ENCODE data around the gene CNN1. TPM values are rescaled to one million over a fixed set of nuclear protein-coding genes. Genes with fewer than 3 reads are reported as not detected.

Gene CNN1
- total RNA-seq, 1 experiment from 2014 or later: 15.7 TPM

GRCh38 chr19:11550265-11550664 is 11.6 kb downstream of the CNN1 start:
- no CpG with 5 or more reads among the region's 8 CpGs for WGBS (ENCODE audit: extremely low coverage, insufficient read length, low lambda C conversion rate)
- Histone ChIP-seq H3K23ac (ENCODE audit: insufficient read length, low read depth, low read length) (no peak overlapping the region), H3K56ac (ENCODE audit: insufficient read length, low read depth, low read length) (no peak overlapping the region), H4K8ac (replicated peaks; ENCODE audit: insufficient read length, low read depth, low read length) (no peak overlapping the region), H4K5ac (ENCODE audit: insufficient read length, low read depth, low read length) (no peak overlapping the region), H2AK5ac (ENCODE audit: insufficient read length, low read length) (no peak overlapping the region), H2BK12ac (ENCODE audit: insufficient read length, low read depth, low read length) (no peak overlapping the region), H3K27me3 (ENCODE audit: insufficient read depth, low read length) (no peaks in the 10 kb centered on the region), H2BK5ac (ENCODE audit: insufficient read length, low read length) (no peak overlapping the region), H3K79me2 (ENCODE audit: insufficient read depth, low read length) (0 out of 2 replicates have a peak, but pooled peaks cover under 1% of the 10 kb centered on the region), H2AFZ (ENCODE audit: low read length) (no peak overlapping the region), H3K4ac (ENCODE audit: low read depth, low read length) (no peak overlapping the region), H3K9ac (ENCODE audit: extremely low read depth, insufficient read length, low read length) (no peak overlapping the region), H4K20me1 (ENCODE audit: control insufficient read depth, insufficient read depth, insufficient read length) (no peaks in the 10 kb centered on the region), H3T11ph (ENCODE audit: low read length) (no peak overlapping the region), H2BK120ac (ENCODE audit: low read depth, low read length, poor library complexity, severe bottlenecking) (no peak overlapping the region), H3K9me3 (ENCODE audit: control insufficient read depth, low read depth, low read length) (no peaks in the 10 kb centered on the region), H3K4me2 (ENCODE audit: insufficient read depth, insufficient read length, low read length) (no peak overlapping the region), H3K14ac (ENCODE audit: insufficient read depth, low read length) (no peak overlapping the region), H2BK15ac (ENCODE audit: low read depth, low read length) (no peak overlapping the region), H3K4me1 (ENCODE audit: insufficient read depth, low read length) (no peaks in the 10 kb centered on the region), H3K23me2 (ENCODE audit: insufficient read length, low read depth, low read length, poor library complexity, severe bottlenecking) (no peaks in the 10 kb centered on the region), H2BK20ac (ENCODE audit: low read depth, low read length, poor library complexity, severe bottlenecking) (no peak overlapping the region), H3K18ac (ENCODE audit: insufficient read length, low read depth, low read length) (no peak overlapping the region), H3K79me1 (ENCODE audit: insufficient read depth, low read depth, low read length, poor library complexity, severe bottlenecking) (no peaks in the 10 kb centered on the region), H4K91ac (ENCODE audit: insufficient read length, low read depth, low read length) (no peak overlapping the region), H3K27ac (ENCODE audit: insufficient read length, low read depth, low read length) (no peak overlapping the region)
- peak overlapping the region in 2 of 3 experiments; percentile 16 to 90; a peak in 4 of 7 replicates for H3K27ac Mint-ChIP-seq
- H3K4me1 Mint-ChIP-seq: peaks cover 2 to 3% of the 10 kb centered on the region in 2 experiments; a peak in 3 of 4 replicates
- H3K27me3 Mint-ChIP-seq (ENCODE audit: low read depth): no peaks in the 10 kb centered on the region
- no peak for DNase-seq
- no peak overlapping the region for H3K4me3 Mint-ChIP-seq
- H3K36me3 Mint-ChIP-seq (ENCODE audit: insufficient read depth in 1 of 3, low read depth in 3 of 3): peaks cover 9 to 31% (median 18%) of the 10 kb centered on the region in 3 experiments; a peak in 6 of 7 replicates
- no peak for TF ChIP-seq CTCF (conservative IDR thresholded peaks at IDR 0.05)
- H3K9me3 Mint-ChIP-seq: no peaks in the 10 kb centered on the region
